GOT3 (cell line): ENCODE data around the gene RNF126.
"Not testable (repeated sequence)": the region's sequence is repeated elsewhere in the genome, so short reads cannot be mapped to it uniquely, and the experiment has no call there.

Experiments used
- DNase-seq: peaks from one replicate; lab custom pipeline; 2025; ENCODE audit warnings: mixed read lengths; lab: John Stamatoyannopoulos, UW

The RNF126 gene

GRCh38 chr19:685454-685931, 22.5 kb upstream of the RNF126 start:
- DNase-seq, result no peak

- no peak for DNase-seq
Measured at GRCh38 chr19:682678-683320, 19.8 kb upstream of the RNF126 start.

GRCh38 chr19:681029-682019, 18.3 kb upstream of the RNF126 start:
- DNase-seq, result no peak

- peak; percentile 94 for DNase-seq
Measured at GRCh38 chr19:680287-681028, 17.4 kb upstream of the RNF126 start.

DNA sequence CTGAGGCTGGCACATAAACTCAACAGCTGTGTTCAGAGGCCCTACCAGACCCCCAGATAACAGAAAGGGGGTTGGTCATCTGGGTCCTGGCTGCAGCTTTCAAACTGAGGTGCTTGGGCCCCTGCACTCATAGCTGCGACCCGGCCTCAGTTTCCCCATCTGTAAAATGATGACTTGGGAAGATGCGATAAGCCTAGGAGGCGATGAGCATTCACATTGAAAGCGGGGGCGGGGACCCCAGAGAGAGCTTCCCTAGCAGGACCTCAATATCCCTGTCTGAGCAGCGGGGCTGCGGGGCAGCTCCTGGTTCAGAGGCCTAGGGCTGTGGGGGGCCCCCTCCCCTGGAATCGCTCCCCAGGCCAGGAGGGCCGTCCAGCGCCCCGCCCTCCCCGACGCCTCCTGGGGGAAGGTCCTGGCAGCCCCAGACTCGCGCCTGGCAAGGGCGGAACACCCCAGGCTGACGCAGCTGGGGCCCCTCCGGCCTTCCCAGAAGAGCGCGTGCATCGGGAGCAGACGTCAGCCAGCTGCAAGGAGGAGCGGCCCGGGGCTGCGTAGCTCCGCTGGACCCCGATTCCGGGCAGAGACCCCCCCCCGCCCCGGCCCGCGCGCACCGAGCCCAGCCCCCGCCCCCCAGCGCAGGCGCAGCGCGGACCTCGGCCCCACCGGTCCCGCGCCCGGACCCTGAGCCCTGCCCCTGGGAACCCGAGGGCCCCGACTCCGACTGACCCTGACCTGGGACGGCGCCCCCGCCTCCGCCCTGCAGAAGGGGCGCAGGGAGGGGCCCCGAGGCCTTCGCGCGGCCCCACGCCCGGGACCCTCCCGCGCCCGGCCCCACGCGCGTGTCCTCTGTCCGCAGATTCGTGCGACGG, 16.6 kb upstream of the RNF126 start:
- DNase-seq, result no peak

DNA sequence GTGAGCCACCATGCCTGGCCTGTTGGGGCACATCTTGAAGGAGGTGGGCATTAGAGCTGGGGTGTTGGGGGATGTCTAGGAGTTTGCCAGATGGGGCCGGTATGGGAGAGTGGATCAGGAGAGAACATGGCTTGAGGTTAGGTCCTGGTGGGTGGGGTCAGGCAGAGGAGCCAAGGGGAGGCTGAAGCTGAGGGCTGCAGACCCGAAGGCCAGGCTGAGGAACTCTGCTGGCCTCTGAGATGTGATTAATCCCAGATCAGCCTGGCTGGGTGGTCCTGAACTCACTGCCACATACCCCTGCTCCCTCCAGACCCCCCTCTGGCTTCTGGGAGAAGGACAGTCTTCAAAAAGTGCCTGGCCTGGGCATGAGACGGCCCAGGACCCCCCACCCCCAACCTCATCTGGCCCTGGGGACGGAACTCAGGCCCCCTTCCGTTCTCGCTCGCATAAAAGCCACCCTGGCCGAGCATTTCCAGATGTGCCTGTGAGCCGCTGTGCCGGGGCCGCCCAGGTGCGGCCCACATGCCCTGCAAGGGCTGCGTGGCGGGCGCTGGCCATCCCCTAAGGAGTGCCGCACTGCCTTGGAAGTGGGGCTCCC, 15.9 kb upstream of the RNF126 start:
- DNase-seq, result no peak

DNA sequence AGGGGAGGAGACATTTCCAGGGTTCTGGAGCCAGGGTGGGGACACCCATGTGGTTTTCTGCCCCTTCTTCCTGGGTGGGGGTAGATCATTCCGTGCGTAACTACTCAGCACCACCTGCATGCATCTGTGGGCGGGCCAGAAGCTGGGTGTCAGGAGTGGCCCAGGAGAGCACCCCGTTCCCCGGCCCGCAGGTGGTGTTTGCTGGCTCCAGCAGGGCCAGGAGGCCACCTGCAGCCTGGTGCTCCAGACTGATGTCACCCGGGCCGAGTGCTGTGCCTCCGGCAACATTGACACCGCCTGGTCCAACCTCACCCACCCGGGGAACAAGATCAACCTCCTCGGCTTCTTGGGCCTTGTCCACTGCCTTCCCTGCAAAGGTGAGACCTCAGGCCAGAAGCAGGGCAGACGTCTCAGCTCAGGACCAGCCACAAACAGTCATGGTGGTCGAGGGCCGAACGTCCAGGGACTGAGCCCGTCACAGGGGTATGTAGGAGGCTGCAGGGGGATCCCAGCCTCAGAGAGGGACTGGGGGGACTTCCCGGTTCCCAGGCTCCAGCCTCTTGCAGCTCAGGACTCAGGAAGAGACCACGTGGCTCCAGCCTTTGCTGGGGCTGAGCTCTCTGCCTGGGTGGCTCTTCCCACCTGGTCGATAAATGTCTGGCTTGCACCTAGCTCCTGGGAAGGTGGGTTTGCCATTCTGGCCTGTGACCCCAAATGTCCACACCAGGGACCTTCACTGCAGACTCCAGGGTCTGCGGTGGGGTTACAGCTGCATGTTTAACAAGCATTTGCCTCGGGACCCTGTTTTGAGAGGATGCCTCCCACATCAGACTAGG, 14.8 kb upstream of the RNF126 start:
- no peak for DNase-seq

- DNase-seq, result no peak
Measured at GRCh38 chr19:677201-677600, 14.2 kb upstream of the RNF126 start.

GRCh38 chr19:676339-677105, 13.5 kb upstream of the RNF126 start, which contains the start of gene FSTL3:
TSS of gene FSTL3 (plus strand) at chr19:676392. CDS start at chr19:676424, 32 bp downstream.
- DNase-seq, result no peak

GRCh38 chr19:676007-676338, 13.0 kb upstream of the RNF126 start:
- no peak for DNase-seq

DNA sequence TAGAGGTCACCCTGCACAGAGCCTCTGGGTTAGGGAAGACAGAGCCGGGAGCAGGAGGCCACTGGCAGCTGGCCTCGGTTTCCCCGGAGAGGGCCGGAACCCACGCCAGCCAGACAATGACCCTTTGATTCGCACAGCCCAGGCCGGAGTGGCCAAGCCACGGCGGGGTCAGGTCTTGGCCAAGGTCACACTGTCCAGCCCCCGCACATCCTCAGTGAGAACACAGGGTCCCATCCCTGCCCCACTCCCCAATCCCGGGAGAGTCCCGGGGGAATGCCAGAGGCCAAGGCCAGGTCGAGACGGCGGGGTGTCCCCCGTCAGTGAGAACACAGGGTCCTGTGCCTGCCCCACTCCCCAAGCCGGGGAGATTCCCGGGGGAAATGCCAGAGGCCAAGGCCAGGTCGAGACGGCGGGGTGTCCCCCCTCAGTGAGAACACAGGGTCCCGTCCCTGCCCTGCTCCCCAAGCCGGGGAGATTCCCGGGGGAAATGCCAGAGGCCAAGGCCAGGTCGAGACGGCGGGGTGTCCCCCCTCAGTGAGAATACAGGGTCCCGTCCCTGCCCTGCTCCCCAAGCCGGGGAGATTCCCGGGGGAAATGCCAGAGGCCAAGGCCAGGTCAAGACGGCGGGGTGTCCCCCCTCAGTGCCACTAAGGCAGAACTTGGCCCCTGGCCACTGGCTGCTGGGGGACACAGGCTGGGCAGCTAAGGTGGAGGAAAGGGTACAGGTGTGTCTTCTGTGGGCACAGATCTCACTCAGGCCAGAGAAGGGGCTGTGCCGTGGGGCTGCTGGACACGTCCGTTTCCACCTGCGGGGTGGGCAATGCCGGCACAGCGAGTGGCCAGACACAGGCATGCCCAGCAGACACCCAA, 11.5 kb upstream of the RNF126 start:
- no peak for DNase-seq

DNA sequence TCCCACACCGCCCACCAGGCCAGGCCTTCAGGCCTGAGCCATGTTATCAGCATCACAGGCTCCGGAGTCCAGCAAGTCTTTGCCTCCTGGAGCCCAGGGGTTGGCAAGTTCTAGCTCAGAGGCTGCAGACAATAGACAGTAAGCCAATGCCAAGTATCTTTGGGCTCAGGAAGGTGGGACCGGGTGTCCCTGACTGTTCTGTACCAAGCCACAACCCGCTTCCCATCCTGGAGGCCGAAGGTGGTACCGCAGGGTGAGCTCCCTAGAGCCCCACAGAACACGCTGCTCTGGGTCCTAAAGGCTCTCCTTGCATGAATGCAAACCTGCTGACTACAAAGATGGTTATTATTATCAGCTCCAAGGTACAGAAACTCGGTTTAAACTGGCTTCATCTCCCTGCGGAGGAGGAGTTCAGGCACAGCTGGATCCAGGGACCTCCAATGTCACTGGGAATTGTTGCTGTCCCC, 7.6 kb upstream of the RNF126 start:
- no peak for DNase-seq

DNA sequence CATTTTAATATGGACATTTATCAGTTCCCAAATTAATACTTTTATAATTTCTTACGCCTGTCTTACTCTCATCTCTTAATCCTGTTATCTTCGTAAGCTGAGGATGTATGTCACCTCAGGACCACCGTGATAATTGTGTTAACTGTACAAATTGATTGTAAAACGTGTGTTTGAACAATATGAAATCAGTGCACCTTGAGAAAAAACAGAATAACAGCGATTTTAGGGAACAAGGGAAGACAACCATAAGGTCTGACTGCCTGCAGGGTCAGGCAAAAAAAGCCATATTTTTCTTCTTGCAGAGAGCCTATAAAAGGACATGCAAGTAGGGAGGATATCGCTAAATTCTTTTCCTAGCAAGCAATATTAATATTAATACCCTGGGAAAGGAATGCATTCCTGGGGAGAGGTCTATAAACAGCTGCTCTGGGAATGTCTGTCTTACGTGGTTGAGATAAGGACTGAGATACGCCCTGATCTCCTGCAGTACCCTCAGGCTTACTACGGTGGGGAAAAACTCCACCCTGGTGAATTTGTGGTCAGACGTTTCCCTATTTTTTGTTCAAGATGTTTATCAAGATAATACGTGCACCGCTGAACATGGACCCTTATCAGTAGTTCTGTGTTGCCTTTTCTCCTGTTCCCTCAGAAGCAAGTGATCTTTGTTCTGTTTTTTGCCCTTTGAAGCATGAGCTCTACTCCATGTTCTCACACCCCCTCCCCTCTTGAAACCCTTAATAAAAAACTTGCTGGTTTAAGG, 5.8 kb upstream of the RNF126 start:
- DNase-seq, result not testable (repeated sequence)

- not testable (repeated sequence) for DNase-seq
Measured at GRCh38 chr19:666985-667573, 4.1 kb upstream of the RNF126 start.

- peak; percentile 36 for DNase-seq
Measured at GRCh38 chr19:664913-665443, 2.0 kb upstream of the RNF126 start.

- DNase-seq, result no peak
Measured at GRCh38 chr19:663682-664117, 686 bp upstream of the RNF126 start.
